Loucy (cell line): ENCODE measurements around the gene STOX2.

Experiments used
- H2AFZ ChIP-seq: fragments of 200-600 bp; sonication (generic); 2 replicates; pipeline ENCODE4 v1.6.0; 2016; ENCODE audit warnings: antibody characterized with exemption, mild to moderate bottlenecking, low read length, moderate library complexity
- H3F3A ChIP-seq: fragments of 200-600 bp; 2 replicates; pipeline ENCODE4 v1.6.0; 2016; ENCODE audit warnings: antibody characterized with exemption, low read depth, mild to moderate bottlenecking
- H3K27me3 ChIP-seq: fragments of 200-600 bp; sonication (generic); 2 replicates; pipeline ENCODE4 v1.6.1; 2014; ENCODE audit warnings: low read length, mild to moderate bottlenecking; ENCODE audit not compliant: insufficient read depth, poor library complexity, severe bottlenecking
- H3K36me3 ChIP-seq: fragments of 200-600 bp; sonication (generic); 2 replicates; pipeline ENCODE4 v1.6.1; 2016; ENCODE audit warnings: low read length; ENCODE audit not compliant: insufficient read depth
- H3K4me1 ChIP-seq: fragments of 200-600 bp; sonication (generic); 2 replicates; pipeline ENCODE4 v1.5.1; 2014; ENCODE audit warnings: low read length, mild to moderate bottlenecking; ENCODE audit not compliant: insufficient read depth, poor library complexity, severe bottlenecking
- H3K4me2 ChIP-seq: fragments of 200-600 bp; sonication (generic); 2 replicates; pipeline ENCODE4 v1.6.0; 2014; ENCODE audit warnings: antibody characterized with exemption, low read length, low read depth, mild to moderate bottlenecking; ENCODE audit not compliant: poor library complexity, severe bottlenecking
- H3K4me3 ChIP-seq: fragments of 200-600 bp; sonication (generic); 2 replicates; pipeline ENCODE4 v1.5.1; 2014; ENCODE audit warnings: low read length, mild to moderate bottlenecking, mixed read lengths; ENCODE audit not compliant: poor library complexity, severe bottlenecking
- H3K79me2 ChIP-seq: fragments of 200-600 bp; sonication (generic); 2 replicates; pipeline ENCODE4 v1.6.1; 2014; ENCODE audit warnings: low read length; ENCODE audit not compliant: insufficient read depth
- H3K9ac ChIP-seq: fragments of 200-600 bp; sonication (generic); 2 replicates; pipeline ENCODE4 v1.6.0; 2014; ENCODE audit warnings: mild to moderate bottlenecking, low read depth, low read length, moderate library complexity; ENCODE audit not compliant: poor library complexity, severe bottlenecking
- H3K9me2 ChIP-seq: fragments of 200-600 bp; sonication (generic); replicated peaks from 2 replicates; pipeline ENCODE4 v1.6.1; 2016; ENCODE audit warnings: low read depth, low read length, mixed read lengths
- H3K9me3 ChIP-seq: fragments of 200-600 bp; sonication (generic); 2 replicates; pipeline ENCODE4 v1.6.1; 2014; ENCODE audit warnings: mild to moderate bottlenecking, antibody characterized with exemption, low read length, low read depth; ENCODE audit not compliant: insufficient read depth
- H4K20me1 ChIP-seq: fragments of 200-600 bp; sonication (generic); 2 replicates; pipeline ENCODE4 v1.6.0; 2014; ENCODE audit warnings: antibody characterized with exemption, low read length, mild to moderate bottlenecking; ENCODE audit not compliant: insufficient read depth, poor library complexity, severe bottlenecking
- EZH2phosphoT487 ChIP-seq: fragments of 200-600 bp; IDR thresholded peaks from 2 replicates; pipeline ENCODE4 v1.6.1; 2018; ENCODE audit warnings: antibody characterized with exemption, mild to moderate bottlenecking, moderate library complexity, borderline replicate concordance
- TF ChIP-seq, protein P1 (sequence below): fragments of 200-600 bp; sonication (generic); conservative IDR thresholded peaks from 2 replicates; pipeline ENCODE4 v1.5.1; 2014; ENCODE audit warnings: mild to moderate bottlenecking, antibody characterized with exemption, low read length

Gene STOX2

DNA sequence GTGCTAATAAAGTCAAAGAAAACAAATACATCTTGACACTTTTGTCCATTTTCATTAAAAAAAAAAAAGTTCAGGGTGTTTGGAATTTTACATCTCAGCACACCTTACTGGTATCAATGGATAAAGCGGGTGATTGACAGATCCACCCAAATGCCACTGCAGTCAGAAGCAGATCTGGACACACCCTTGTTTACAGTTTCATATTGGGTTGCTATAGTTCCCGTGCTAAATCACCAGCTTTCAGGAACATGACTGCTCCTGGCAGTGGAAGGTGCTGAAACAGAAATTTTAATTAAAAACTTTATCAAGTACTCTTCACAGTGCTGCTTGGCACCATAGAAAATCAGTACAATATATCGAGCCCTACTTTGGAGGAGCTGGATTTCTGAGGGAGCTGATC is 116.3 kb downstream of the STOX2 start:
- Histone ChIP-seq H3K36me3 (no peaks in the 10 kb centered on the region), H3K9me2 (no peaks in the 10 kb centered on the region), H3K27me3 (no peaks in the 10 kb centered on the region), H3K9me3 (no peaks in the 10 kb centered on the region), H3F3A (no peaks in the 10 kb centered on the region), H4K20me1 (no peaks in the 10 kb centered on the region), H3K79me2 (no peaks in the 10 kb centered on the region), H2AFZ (no peak overlapping the region), H3K4me3 (no peak overlapping the region), H3K4me1 (no peaks in the 10 kb centered on the region), H3K9ac (no peak overlapping the region), H3K4me2 (no peak overlapping the region)
- TF ChIP-seq EZH2phosphoT487, result no peak
- TF ChIP-seq, protein P1, sequence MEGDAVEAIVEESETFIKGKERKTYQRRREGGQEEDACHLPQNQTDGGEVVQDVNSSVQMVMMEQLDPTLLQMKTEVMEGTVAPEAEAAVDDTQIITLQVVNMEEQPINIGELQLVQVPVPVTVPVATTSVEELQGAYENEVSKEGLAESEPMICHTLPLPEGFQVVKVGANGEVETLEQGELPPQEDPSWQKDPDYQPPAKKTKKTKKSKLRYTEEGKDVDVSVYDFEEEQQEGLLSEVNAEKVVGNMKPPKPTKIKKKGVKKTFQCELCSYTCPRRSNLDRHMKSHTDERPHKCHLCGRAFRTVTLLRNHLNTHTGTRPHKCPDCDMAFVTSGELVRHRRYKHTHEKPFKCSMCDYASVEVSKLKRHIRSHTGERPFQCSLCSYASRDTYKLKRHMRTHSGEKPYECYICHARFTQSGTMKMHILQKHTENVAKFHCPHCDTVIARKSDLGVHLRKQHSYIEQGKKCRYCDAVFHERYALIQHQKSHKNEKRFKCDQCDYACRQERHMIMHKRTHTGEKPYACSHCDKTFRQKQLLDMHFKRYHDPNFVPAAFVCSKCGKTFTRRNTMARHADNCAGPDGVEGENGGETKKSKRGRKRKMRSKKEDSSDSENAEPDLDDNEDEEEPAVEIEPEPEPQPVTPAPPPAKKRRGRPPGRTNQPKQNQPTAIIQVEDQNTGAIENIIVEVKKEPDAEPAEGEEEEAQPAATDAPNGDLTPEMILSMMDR, result no peak

DNA sequence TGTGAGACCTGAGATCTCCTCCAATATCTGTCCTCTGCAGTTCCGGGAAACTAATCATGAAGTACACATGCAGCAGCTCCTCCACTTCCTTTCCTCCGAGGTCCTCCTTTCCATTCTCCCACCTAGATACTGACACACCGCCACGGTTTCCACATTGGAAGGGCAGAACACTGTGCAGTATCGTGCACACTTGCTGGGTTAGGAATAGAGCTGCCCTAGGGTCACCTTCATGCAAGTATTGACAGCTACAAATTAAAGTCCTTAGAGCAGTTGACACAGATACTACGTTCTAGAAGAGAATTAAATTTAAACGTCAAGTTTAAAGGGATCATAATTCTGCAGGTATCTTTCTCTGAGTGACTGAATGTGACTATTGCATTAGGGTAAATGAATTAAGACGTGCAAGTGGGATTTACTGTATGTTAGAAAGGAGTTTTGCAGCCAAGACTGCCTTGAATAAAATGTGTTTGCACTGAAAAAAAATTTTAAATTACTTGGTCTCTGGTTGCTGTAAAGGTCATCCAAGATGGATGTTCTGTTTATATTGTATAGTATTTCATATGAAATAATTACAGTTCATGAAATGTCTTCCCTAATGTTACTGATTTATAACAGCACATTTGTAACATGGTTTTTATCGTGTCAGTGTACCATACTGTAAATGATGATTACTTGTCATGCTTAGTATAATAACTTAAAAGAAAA is 117.7 kb downstream of the STOX2 start:
- Histone ChIP-seq H3K9me2 (no peaks in the 10 kb centered on the region), H3K27me3 (no peaks in the 10 kb centered on the region), H3K9me3 (no peaks in the 10 kb centered on the region), H4K20me1 (no peaks in the 10 kb centered on the region), H3K9ac (no peak overlapping the region), H3K79me2 (no peaks in the 10 kb centered on the region), H3K4me1 (peaks cover 1% of the 10 kb centered on the region), H3K4me2 (no peak overlapping the region), H3K36me3 (no peaks in the 10 kb centered on the region), H3K4me3 (no peak overlapping the region), H3F3A (no peaks in the 10 kb centered on the region), H2AFZ (no peak overlapping the region)
- no peak for TF ChIP-seq EZH2phosphoT487
- TF ChIP-seq, protein P1, result no peak

DNA sequence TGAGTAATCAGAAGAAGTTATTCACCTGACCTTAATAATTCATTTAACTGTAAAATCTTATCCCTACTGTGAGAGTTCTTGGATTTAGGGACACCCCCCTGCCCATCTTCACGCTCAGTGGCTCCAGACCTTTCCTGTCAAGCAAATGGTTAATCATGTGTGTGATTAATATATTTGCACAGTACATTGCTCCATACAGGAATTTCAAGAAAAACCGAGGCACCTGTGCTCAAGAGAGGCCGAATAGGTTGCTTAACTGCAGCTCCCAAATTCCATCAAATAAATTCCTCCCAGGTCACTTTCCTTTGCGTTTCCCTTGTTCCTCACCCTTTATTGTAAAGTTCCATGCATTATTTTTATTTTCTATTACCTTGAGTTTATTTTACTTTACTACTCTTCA is 119.5 kb downstream of the STOX2 start:
- no peaks in the 10 kb centered on the region for H3K27me3 ChIP-seq
- H3K4me2 ChIP-seq, result no peak overlapping the region
- H3K9ac ChIP-seq, result no peak overlapping the region
- H2AFZ ChIP-seq, result no peak overlapping the region
- no peaks in the 10 kb centered on the region for H3F3A ChIP-seq
- no peaks in the 10 kb centered on the region for H3K36me3 ChIP-seq
- no peaks in the 10 kb centered on the region for H3K9me3 ChIP-seq
- H3K4me3 ChIP-seq, result no peak overlapping the region
- no peaks in the 10 kb centered on the region for H3K79me2 ChIP-seq
- no peaks in the 10 kb centered on the region for H3K9me2 ChIP-seq
- no peaks in the 10 kb centered on the region for H4K20me1 ChIP-seq
- TF ChIP-seq, protein P1, result no peak
- no peak for TF ChIP-seq EZH2phosphoT487
- H3K4me1 ChIP-seq, result peaks cover 18% of the 10 kb centered on the region
